ENCODE data around the gene SRGAP2B.
"Not testable (repeated sequence)": the region's sequence is repeated elsewhere in the genome, so short reads cannot be mapped to it uniquely, and the experiment has no call there.

The SRGAP2B gene

DNA sequence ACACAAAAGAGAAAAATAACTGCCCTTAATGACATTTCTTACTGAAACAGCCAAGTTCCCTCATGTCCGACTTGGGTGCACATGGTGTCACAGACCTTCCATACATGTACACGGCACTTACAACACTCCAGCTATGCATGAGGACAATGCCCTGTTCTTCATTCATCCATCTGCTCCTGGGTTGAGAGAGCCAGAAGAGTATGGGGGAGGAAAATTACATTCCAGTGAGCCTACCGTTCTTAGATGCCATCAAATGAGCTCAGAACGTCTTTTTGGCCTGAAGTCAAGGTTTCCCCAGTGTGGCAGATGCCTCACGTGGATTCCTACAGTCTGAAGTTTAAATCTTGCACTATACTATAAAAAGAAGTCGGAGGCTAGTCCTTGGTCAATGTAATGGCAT, 194.3 kb downstream of the SRGAP2B start:
- not testable (repeated sequence) for DNase-seq (ENCODE audit: low read depth, low spot score)

DNA sequence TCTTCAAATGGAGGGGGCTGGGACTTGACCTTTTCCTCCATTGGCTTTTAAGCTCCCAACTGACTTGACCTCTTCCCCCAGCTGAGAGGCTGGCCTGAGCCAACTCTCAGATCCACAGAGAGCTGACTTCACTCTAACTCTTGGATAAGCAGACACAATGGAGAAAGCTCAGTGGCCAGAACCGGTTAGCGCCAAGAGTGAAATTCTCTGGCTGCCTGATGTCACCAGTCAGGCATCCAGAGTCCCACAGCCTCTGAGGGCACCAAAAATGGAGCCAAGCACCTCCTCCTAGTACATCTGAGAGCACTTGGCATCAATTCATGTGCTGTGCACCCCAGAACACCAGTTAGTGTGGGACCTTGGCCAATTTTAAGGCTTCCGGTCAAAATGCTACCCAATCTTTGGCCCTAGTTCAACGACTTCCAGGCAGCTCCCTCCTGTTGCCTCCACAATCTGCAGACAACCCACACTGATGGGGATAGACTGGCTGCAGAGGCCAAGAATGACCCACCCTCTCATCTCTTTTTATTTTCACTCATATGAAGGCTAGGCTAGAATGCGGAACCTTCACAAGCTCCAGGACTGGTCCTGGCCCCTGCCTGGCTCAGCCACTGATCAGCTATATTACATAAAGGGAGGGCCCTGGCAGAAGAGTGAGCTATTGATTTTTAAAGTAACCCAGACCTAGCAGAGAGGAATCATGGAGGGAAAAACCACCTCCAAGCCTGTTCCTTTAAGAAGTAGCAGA, 200.5 kb downstream of the SRGAP2B start:
- DNase-seq (ENCODE audit: low read depth, low spot score), result not testable (repeated sequence)

DNA sequence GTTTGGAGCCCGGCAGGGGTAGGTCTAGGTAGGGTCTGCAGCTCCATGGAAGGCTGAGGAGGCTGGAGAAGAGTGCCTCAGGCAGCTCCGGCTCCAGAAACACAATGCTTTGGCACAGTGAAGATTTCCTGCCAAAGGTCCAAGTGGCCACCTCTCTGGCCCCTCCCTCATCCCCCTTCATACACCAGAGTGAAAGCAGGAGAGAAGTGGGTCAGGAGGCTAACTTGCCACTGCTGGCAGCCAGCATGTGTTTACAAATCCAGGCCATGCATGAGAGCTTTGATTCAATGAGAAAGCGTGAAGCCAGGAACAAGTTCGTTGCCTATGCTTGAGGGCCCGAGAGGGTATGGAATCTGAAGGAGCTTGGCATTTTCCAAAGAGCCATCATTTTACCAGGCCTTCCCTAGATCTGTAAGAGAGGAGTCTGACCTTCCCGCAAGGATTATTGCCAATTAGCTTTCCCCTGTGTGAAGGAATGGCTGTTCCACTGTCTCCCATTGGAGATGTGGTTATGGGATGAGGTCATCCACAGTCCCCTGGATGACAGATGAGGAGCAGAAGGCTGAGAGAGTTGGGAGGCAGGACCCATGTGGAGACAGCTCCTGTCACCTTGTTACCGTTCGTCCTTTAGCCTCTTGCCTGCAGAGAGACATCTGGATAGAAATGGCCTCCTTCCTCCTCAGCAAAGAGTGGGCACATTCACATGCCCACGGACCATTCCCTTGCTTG, 201.3 kb downstream of the SRGAP2B start:
- not testable (repeated sequence) for DNase-seq (ENCODE audit: low read depth, low spot score)

DNA sequence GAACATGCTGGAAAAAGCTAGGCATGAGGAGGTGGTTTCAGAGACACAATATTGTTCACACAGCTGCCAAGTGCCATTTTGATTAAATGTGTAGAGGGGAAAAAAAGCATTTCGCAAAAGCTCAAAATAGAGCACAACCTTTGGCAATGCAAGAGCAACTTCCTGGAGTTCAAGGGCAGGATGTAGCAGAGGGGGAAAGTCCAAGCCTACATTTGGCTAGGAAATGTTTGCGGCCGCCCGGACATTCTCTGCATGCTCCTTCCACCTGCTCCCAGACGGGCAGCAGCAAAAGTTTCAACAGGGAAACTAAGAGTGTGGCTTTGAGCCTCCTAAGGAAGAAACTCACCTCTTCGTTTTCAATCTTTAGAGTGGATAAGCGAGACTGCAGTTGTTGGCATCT, 202.1 kb downstream of the SRGAP2B start:
- DNase-seq (ENCODE audit: low read depth, low spot score), result not testable (repeated sequence)

DNA sequence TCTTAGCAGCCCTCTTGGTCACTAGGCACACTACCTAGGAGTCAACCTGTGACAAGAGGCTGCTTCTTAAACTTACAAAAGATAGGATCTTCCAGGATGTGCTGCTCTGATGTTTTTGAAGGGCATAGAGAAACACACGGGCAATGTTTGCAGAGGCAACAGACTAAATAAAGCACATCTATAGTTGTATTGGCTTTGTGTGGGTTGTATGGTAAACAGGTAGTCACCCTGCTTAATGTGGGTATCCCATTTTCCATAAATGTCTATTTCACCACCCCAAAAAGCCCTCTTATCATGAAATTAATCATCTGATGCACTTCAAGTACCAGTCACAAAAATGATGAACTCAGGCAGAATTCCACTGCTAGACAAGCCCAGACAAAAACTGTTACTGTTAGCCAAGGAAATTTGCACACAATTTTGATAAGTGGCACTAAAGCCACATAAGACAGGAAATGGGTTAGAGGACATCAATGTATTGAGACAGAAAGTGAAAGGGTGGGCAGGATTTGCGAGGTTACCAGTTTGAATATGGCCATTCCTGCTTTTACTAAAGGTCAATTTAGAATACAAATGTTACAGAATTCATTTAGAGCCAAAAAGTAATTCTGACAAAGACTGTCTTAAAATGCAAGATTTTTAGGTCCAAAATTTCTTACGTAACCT, 205.5 kb downstream of the SRGAP2B start:
- not testable (repeated sequence) for DNase-seq (ENCODE audit: low read depth, low spot score)

DNA sequence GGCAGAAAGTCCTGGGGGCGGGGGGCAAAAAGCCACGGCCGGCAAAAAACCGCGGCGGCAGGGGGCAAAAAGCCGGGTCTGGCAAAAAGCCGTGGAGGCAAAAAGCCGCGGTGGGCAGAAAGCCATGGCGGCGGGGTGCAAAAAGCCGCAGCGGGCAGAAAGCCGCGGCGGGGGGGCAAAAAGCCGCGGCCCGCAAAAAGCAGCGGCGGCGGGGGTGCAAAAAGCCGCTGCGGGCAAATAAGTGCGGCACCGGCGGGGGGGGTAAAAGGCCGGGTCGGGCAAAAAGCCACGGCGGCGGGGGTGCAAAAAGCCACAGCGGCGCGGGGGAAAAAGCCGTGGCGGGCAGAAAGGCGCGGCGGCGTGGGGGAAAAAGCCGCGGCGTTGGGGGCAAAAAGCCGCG, 212.1 kb downstream of the SRGAP2B start:
- not testable (repeated sequence) for DNase-seq (ENCODE audit: low read depth, low spot score)

DNA sequence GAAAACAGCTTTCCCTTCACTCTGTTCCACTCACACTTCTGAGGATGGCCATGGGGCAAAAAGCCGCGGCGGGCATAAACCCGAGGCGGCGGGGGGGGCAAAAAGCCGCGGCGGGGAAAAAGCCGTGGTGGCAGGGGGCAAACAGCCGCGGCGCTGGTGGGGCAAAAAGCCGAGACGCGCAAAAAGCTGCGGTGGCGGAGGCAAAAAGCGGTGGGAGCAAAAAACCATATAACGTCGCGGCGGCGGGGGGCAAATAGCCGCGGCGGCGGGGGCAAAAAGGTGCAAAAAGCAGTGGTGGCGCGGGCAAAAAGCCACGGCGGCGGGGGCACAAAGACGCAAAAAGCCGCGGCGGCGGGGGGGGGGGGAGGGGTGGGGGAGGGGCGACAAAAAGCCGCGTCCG, 212.8 kb downstream of the SRGAP2B start:
- DNase-seq (ENCODE audit: low read depth, low spot score), result not testable (repeated sequence)

DNA sequence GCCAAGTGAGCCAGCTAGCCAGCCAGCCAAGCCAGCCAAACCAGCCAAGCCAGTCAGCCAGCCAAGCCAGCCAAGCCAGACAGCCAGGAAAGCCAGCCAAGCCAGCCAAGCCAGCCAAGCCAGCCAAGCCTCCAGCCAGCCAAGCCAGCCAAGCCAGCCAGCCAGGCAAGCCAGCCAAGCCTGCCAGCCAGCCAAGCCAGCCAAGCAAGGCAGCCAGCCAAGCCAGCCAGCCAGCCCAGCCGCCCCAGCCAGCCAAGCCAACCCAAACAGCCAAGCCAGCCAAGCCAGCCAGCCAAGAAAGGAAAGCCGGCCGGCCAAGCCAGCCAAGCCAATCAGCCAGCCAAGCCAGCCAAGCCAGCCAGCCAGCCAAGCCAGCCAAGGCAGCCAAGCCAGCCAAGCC, 236.5 kb downstream of the SRGAP2B start:
- DNase-seq (ENCODE audit: low read depth, low spot score), result not testable (repeated sequence)

Data from activated naive CD8-positive, alpha-beta T cell treated with anti-CD3 and anti-CD28 coated beads, Interleukin-2, amount 50 U/mL, for 16 hours (primary cell).